NCI-H2196 (cell line): ENCODE measurements around the gene GAS5.

Experiments used
- DNase-seq: peaks from one replicate; lab custom pipeline; 2025; ENCODE audit not compliant: unreplicated experiment; lab: John Stamatoyannopoulos, UW

The GAS5 gene

DNA sequence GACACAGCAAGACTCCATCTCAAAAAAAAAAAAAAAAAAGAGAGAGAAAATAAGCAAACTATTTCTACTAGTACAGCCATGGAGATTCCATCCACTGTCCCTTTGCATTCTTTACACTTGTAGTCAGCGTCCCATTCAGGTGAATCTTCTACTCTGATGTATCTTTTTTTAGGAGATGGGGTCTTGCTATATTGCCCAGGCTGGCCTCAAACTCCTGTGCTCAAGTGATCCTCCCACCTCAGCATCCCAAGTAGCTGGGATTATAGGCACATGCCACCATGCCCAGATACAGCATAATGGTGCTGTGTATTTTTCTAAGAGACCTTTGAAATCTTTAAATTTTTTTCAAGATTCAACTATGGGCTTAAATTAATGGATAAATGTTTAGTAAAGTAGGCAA, 35.0 kb downstream of the GAS5 start:
- no peak for DNase-seq

- DNase-seq, result no peak
Observed at GRCh38 chr1:173827611-173828010, 40.2 kb downstream of the GAS5 start.

GRCh38 chr1:173824315-173825081, 43.3 kb downstream of the GAS5 start, which contains the start of the genes CENPL and DARS2:
Gene CENPL (minus strand): TSS chr1:173824883. CDS start chr1:173811299, 13,584 bp downstream.
Gene DARS2 (plus strand): TSS chr1:173824673. CDS start chr1:173825230, 557 bp downstream.
- DNase-seq, result peak; percentile 98

GRCh38 chr1:173823781-173824314, 43.9 kb downstream of the GAS5 start:
- no peak for DNase-seq

DNA sequence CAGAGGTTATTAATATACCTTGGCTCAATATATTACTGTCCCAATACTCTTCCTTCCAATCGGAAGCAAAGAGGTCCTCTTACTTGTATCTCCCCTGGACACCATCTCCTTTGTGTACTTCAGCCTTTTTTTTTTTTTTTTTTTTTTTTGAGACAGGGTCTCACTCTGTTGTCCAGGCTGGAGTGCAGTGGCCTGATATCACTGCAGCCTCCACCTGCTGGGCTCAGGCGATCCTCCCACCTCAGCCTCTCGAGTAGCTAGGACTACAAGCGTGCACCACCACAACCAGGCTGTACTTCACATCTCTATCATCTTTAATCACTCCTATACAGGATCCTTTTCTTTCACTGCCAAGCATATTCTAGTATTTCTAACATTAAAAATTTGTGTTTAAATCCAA, 46.1 kb downstream of the GAS5 start:
- DNase-seq, result no peak

GRCh38 chr1:173818459-173818858, 49.3 kb downstream of the GAS5 start:
- no peak for DNase-seq
